D721Med (cell line): Measurements from ENCODE around the gene RTN4RL1.

Experiments
- DNase-seq: peaks from one replicate; pipeline ENCODE4 v3.0.0; 2011; ENCODE audit warnings: low spot score; ENCODE audit not compliant: insufficient read length
- FAIRE-seq: peaks from 2 replicates; lab custom pipeline; 2011; peaks lifted over from hg19 to GRCh38; lab: Jason Lieb, UNC
- TF ChIP-seq, protein P1 (sequence below): IDR thresholded peaks from 2 replicates; pipeline ENCODE4 v1.5.1; 2012; ENCODE audit warnings: mild to moderate bottlenecking, control low read depth; ENCODE audit not compliant: insufficient read depth; ENCODE audit errors: missing control alignments

The RTN4RL1 gene

DNA sequence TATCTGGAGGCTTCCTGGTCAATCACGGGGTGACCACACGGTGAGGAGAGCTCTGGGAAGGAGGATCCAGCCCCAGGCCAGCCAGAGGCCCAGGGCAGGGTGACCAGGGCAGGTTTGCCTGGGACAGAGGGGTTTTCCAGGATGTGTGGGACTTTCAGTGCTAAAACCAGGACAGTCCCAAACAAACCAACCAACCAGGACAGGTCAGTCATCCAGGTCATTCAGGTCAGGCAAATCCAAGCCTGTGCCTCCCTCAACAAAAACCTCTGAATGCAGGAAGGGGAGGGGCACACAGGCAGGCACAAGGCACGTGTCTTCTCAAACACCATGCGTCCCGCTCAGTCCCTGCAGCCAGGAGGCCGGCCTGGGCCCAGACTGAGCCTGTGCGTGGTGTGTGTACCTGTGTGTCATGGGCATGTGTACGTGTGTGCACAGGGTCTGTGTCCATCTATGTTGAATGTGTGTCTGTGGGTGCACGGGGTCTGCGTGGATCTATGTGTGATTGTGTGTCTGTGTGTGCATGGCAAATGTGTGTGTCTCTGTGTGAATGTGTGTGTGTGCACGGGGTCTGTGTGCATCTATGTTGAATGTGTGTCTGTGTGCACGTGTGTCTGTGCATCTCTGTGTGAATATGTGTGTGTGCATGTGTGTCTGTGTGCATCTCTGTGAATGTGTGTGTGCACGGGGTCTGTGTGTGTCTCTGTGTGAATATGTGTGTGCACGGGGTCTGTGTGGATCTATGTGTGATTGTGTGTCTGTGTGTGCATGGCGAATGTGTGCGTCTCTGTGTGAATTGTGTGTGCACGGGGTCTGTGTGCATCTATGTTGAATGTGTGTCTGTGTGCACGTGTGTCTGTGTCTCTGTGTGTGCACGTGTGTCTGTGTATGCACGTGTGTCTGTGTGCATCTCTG, 78.9 kb downstream of the RTN4RL1 start:
- DNase-seq: no peak
- TF ChIP-seq, protein P1, sequence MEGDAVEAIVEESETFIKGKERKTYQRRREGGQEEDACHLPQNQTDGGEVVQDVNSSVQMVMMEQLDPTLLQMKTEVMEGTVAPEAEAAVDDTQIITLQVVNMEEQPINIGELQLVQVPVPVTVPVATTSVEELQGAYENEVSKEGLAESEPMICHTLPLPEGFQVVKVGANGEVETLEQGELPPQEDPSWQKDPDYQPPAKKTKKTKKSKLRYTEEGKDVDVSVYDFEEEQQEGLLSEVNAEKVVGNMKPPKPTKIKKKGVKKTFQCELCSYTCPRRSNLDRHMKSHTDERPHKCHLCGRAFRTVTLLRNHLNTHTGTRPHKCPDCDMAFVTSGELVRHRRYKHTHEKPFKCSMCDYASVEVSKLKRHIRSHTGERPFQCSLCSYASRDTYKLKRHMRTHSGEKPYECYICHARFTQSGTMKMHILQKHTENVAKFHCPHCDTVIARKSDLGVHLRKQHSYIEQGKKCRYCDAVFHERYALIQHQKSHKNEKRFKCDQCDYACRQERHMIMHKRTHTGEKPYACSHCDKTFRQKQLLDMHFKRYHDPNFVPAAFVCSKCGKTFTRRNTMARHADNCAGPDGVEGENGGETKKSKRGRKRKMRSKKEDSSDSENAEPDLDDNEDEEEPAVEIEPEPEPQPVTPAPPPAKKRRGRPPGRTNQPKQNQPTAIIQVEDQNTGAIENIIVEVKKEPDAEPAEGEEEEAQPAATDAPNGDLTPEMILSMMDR: no peak
- no peak for FAIRE-seq

DNA sequence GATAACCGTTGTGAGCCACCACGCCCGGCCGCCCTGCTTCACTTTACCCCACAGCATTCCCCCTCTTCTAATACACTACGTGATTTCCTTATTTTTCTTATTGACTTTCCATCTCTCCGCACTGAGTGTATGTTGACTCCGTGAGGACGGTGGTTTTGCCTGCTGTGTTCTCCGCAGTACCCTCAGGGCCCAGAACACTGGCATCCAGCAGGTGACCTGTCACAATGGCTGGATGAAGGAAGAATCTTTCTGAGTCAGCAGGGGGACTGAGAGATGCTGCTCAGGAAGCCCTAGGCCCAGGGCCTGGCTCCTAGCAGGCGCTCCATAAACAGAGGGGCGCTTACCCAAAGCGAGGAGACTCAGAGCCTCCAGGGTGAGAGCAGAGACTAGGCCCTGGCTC, 79.5 kb downstream of the RTN4RL1 start:
- TF ChIP-seq, protein P1: no peak
- no peak for FAIRE-seq
- no peak for DNase-seq

DNA sequence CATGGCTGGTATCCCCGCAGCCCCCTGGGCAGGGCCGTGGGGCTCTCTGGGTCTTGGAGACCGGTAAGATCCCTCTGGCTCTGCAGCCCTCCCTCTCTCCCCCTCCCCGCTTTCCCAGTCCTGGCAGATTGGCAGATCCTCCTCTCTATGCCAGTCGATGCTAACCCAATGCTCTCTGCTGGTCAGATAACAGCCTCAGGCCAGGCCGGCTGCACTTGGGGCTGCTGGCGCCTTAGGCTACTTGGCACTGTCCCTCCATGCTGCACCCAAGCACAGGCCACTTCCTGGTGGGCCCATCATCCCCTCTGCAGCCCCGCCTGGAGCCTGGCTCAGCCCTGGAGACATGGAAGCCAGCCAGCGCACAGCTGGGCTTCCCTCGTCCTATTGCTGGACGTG, 81.7 kb downstream of the RTN4RL1 start:
- DNase-seq (no peak), FAIRE-seq (no peak)
- TF ChIP-seq, protein P1: no peak

DNA sequence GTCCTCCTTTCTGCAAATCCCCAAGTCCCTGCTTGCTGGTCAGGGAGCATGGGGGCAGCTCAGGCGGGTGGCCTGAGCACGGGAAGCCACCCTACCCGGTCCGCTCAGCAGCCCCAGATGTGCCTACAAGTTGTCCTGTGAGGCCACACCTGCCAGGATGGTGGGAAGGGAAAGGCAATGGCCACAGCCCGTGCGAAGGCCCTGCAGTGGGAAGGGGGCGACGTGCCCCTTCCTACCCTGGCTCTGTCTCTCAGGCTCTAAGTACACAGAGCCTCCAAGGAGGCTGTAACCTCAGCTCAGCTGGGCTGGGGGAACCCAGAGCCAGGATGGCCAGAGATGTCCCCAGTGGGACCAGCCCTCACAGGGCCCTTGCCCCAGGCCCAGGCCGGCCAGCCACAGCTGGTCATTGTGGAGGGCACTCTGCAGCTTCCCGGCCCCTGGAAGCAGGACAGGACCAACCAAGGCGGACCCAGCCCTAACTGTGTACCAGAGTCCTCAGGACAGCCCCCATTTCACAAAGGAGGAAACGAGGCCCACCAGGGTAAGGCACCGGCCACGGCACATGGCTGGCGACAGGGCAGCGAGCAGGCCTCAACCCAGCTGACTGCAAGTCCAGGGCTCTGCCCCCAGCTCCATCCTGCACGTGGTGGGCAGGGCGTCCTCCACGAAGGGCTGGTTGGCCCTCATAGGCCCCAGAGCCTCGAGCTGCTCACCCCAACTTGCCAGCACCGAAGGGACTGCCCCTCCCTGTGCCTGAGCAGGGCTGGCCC, 82.3 kb downstream of the RTN4RL1 start:
- FAIRE-seq (no peak), DNase-seq (no peak)
- TF ChIP-seq, protein P1: no peak

DNA sequence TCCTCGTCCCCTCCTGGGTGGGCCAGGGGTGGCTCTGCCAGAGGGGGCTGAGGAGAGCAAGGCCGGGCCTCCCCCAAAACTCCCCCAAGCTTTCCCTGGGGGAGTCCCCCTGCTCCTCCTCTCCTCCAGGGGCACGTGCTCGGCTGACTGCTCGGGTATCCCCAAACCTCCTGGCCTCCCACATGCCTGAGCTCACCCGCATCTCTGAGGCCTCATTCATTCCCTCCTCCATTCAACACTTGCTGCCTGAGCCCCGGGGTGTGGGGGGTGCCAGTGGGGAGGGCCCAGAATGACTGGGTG, 83.1 kb downstream of the RTN4RL1 start:
- TF ChIP-seq, protein P1: no peak
- DNase-seq (no peak), FAIRE-seq (no peak)

DNA sequence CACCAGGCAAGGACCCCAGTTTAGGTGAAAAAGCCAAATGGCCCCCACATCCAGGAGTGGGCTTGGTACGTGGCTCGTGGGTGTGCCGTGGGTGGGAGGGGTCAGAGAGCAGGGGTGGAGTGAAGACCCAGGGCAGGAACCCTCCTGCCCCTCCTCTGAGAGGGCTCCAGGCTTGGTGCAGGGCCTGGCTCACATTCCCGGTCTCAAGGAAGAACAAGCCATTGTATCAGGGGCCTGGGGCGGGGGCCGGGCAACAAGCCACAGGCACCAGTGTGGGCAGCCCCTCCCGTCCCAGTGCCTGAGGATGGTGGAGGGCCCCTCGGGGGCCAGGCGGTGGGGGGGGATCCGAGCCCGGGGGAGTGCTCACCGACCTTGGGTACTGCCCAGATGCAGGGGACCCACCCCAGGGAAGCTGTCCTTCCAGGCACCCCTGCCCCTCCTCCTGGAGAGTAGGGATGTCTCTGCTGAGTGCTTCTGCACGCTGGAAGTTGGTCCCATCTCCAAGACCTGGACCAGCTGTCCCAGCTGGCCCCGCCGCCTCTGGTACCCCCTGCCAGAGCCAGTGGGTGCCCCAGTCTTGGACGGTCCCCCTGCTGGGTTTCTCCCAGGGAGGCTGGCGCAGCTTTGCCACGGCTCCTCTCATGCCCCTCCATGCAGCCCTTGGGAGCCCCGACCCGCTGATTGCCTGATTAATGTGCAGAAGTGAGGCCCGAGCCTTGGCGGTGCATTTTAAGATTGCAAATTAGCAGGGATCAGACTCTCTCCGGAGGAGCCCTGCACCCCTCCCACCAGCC, 83.7 kb downstream of the RTN4RL1 start:
- FAIRE-seq (no peak), DNase-seq (no peak)

More for the DNA sequence above, 83.7 kb downstream of the RTN4RL1 start:
- TF ChIP-seq, protein P1: no peak
